Measurements from ENCODE around the gene BTBD10. TPM values are rescaled to one million over a fixed set of nuclear protein-coding genes. Genes with fewer than 3 reads are reported as not detected.

Gene BTBD10
- total and polyA plus RNA-seq, 2 experiments from 2014 or later: 20.2 to 30.1 TPM

GRCh38 chr11:13445588-13445987, 17.4 kb downstream of the BTBD10 start (continued):
- TF ChIP-seq ZNF462 (CRISPR knock-in tag; IDR thresholded peaks at IDR 0.05) (no peak), ZNF331 (CRISPR knock-in tag; IDR thresholded peaks at IDR 0.05; ENCODE audit: low read depth) (no peak), JUNB (IDR thresholded peaks at IDR 0.05; ENCODE audit: unreplicated experiment) (no peak), ETS1 (IDR thresholded peaks at IDR 0.05) (no peak), EZH2phosphoT487 (IDR thresholded peaks at IDR 0.05; ENCODE audit: unreplicated experiment) (no peak), CTCF (conservative IDR thresholded peaks at IDR 0.05; ENCODE audit: low read depth in 2 of 2) (no peak)
